Endothelial cell of umbilical vein (primary cell): ENCODE measurements around the gene CRISPLD2. TPM values are rescaled to one million over a fixed set of nuclear protein-coding genes. Genes with fewer than 3 reads are reported as not detected.

Source experiments
- BruUV-seq: library from RNA; stranded (reverse); fragments of 400-500 nt; replicated peaks from 2 replicates; lab custom pipeline; 2021; lab: Mats Ljungman, UMichigan
- CTCF ChIA-PET: fragments of 300-600, 350-600 bp; sonication (Branson Sonifier 250); formaldehyde crosslinking; loops from one replicate; lab custom pipeline; 2021; ENCODE audit warnings: antibody characterized with exemption, inconsistent platforms; lab: Charles Lee
- POLR2A ChIA-PET: fragments of 300-600, 350-600 bp; sonication (Branson Sonifier 250); formaldehyde crosslinking; loops from one replicate; lab custom pipeline; 2021; ENCODE audit warnings: antibody characterized with exemption, inconsistent platforms; lab: Charles Lee
- DNase-seq: peaks from one replicate; pipeline ENCODE4 v3.0.0-alpha.2; 2011; ENCODE audit warnings: low read depth, low spot score
- FAIRE-seq: peaks from 2 replicates; lab custom pipeline; 2011; peaks lifted over from hg19 to GRCh38; lab: Jason Lieb, UNC
- H2AFZ ChIP-seq: 2 replicates; pipeline ENCODE4 v1.6.0; 2012; ENCODE audit warnings: low read depth, low read length, control low read depth, inconsistent platforms
- H3K27ac ChIP-seq: 2 replicates; pipeline ENCODE4 v1.5.1; 2011; ENCODE audit warnings: low read depth, mild to moderate bottlenecking, control low read depth, low read length, moderate library complexity; ENCODE audit not compliant: insufficient read depth
- H3K27me3 ChIP-seq, 2 experiments: 2 replicates each; pipeline versions ENCODE4 v1.6.0 to v1.6.1; 2011; ENCODE audit warnings: low read length in 2 of 2, mixed read lengths in 1 of 2; ENCODE audit not compliant: control insufficient read depth in 2 of 2, insufficient read depth in 2 of 2
- H3K36me3 ChIP-seq, 2 experiments: 2 replicates in 1 of 2; 3 replicates in 1 of 2; pipeline ENCODE4 v1.5.1; 2011; ENCODE audit warnings: low read length in 2 of 2, mild to moderate bottlenecking in 1 of 2, moderate library complexity in 1 of 2; ENCODE audit not compliant: control insufficient read depth in 2 of 2, insufficient read depth in 2 of 2; ENCODE audit errors: extremely low read depth in 1 of 2
- H3K4me1 ChIP-seq: 3 replicates; pipeline ENCODE4 v1.5.1; 2011; ENCODE audit warnings: mild to moderate bottlenecking, low read length; ENCODE audit not compliant: control insufficient read depth, insufficient read depth; ENCODE audit errors: extremely low read depth
- H3K4me2 ChIP-seq: 2 replicates; pipeline ENCODE4 v1.6.1; 2011; ENCODE audit warnings: low read length, control low read depth, mixed read lengths; ENCODE audit not compliant: insufficient read depth
- H3K4me3 ChIP-seq, 3 experiments: fragments of 200-600 bp in 1 of 3; sonication (generic), shearing (Covaris generic) in 1 of 3; replicated peaks in 1 of 3; 2 replicates each; pipeline ENCODE4 v1.5.1; 2011 to 2016; ENCODE audit warnings: control low read depth in 3 of 3, low read length in 3 of 3, mild to moderate bottlenecking in 2 of 3, inconsistent platforms in 1 of 3, low read depth in 1 of 3, moderate library complexity in 1 of 3; ENCODE audit not compliant: insufficient read depth in 1 of 3
- H3K79me2 ChIP-seq: 2 replicates; pipeline ENCODE4 v1.6.0; 2012; ENCODE audit warnings: low read length, inconsistent platforms; ENCODE audit not compliant: control insufficient read depth, insufficient read depth
- H3K9ac ChIP-seq: replicated peaks from 2 replicates; pipeline ENCODE3; 2011; ENCODE audit warnings: low read length, control low read depth; ENCODE audit not compliant: insufficient read depth; ENCODE audit errors: extremely low read depth
- H3K9me1 ChIP-seq: replicated peaks from 3 replicates; pipeline ENCODE4 v1.6.0; 2011; ENCODE audit warnings: mild to moderate bottlenecking, low read length; ENCODE audit not compliant: control insufficient read depth, insufficient read depth; ENCODE audit errors: extremely low read depth
- H3K9me3 ChIP-seq: replicated peaks from 2 replicates; pipeline ENCODE4 v1.5.1; 2012; ENCODE audit warnings: low read length, inconsistent platforms; ENCODE audit not compliant: control insufficient read depth, insufficient read depth
- H4K20me1 ChIP-seq: replicated peaks from 2 replicates; pipeline ENCODE3; 2011; ENCODE audit warnings: mild to moderate bottlenecking, low read length; ENCODE audit not compliant: control insufficient read depth, insufficient read depth; ENCODE audit errors: extremely low read depth
- CTCF ChIP-seq, 2 donors: IDR thresholded peaks; 1 replicate in 1 of 2; 2 replicates in 1 of 2; pipeline ENCODE4 v1.5.1; 2011; ENCODE audit warnings: low read length in 2 of 2, mild to moderate bottlenecking in 2 of 2, moderate library complexity in 2 of 2, control low read depth in 1 of 2, inconsistent platforms in 1 of 2, low read depth in 1 of 2; ENCODE audit not compliant: insufficient read depth in 1 of 2; ENCODE audit errors: extremely low read depth in 1 of 2
- EZH2 ChIP-seq: IDR thresholded peaks from 2 replicates; pipeline ENCODE4 v1.6.1; 2012; ENCODE audit warnings: borderline replicate concordance, low read depth, mild to moderate bottlenecking, moderate library complexity, low read length, inconsistent platforms; ENCODE audit not compliant: severe bottlenecking
- FOS ChIP-seq: IDR thresholded peaks from 2 replicates; pipeline ENCODE4 v1.6.1; 2011; ENCODE audit warnings: mild to moderate bottlenecking, low read length, moderate library complexity, borderline replicate concordance; ENCODE audit not compliant: insufficient read depth
- GATA2 ChIP-seq: IDR thresholded peaks from 2 replicates; pipeline ENCODE4 v1.7.0; 2011; ENCODE audit warnings: low read depth, mild to moderate bottlenecking, moderate library complexity, mixed read lengths, low read length; ENCODE audit not compliant: insufficient read length, insufficient read depth
- JUN ChIP-seq: IDR thresholded peaks from 2 replicates; pipeline ENCODE4 v1.6.1; 2011; ENCODE audit warnings: borderline replicate concordance, low read depth; ENCODE audit not compliant: insufficient read length, insufficient read depth
- MAX ChIP-seq: IDR thresholded peaks from 2 replicates; pipeline ENCODE4 v1.6.1; 2011; ENCODE audit not compliant: insufficient read depth, insufficient read length
- MYC ChIP-seq: IDR thresholded peaks from one replicate; pipeline ENCODE4 v1.6.1; 2011; ENCODE audit warnings: mild to moderate bottlenecking, low read depth, low read length
- POLR2A ChIP-seq: IDR thresholded peaks from 2 replicates; pipeline ENCODE4 v1.6.1; 2012; ENCODE audit warnings: low read depth, mild to moderate bottlenecking, control low read depth, low read length
- POLR2AphosphoS5 ChIP-seq: IDR thresholded peaks from 2 replicates; pipeline ENCODE4 v1.6.1; 2012; ENCODE audit warnings: low read depth, mild to moderate bottlenecking, control low read depth, low read length, moderate library complexity; ENCODE audit not compliant: insufficient read depth
- dilution Hi-C: fragments of 300-500 bp; cut with MboI; formaldehyde crosslinking; loops from one replicate; pipeline ENCODE4 v1.15.0; 2019; ENCODE audit warnings: low sequenced_read_pairs; ENCODE audit not compliant: extremely low pct_ligation_motif_present
- intact Hi-C: fragments of 100-400 bp; cut with micrococcal nuclease; formaldehyde crosslinking; loops from one replicate; pipeline ENCODE4 v1.10.0; 2022
- polyA plus RNA-seq, 4 experiments: library from polyadenylated mRNA; depleted of rRNA in 3 of 4; stranded (reverse) in 3 of 4; unstranded in 1 of 4; fragments of >200 nt; gene quantifications; 2 replicates each; pipeline versions ENCODE4 v1.2.1 to v1.2.3, GENCODE V29; 2011 to 2012; ENCODE audit warnings: missing spikeins in 1 of 4
- total RNA-seq: library from RNA; stranded (reverse); gene quantifications from 2 replicates; pipeline ENCODE4 v1.2.3, GENCODE V29; 2021

The CRISPLD2 gene
- total and polyA plus RNA-seq, 2 donors (not counting 3 experiments of a cell fraction or from before 2014, with no cell fraction given) = 0.14 to 0.73 TPM

- Histone ChIP-seq H3K27ac (no peak overlapping the region), H3K4me1 (no peaks in the 10 kb centered on the region), H3K4me3 (no peak overlapping the region), H4K20me1 (no peaks in the 10 kb centered on the region), H3K36me3 (no peaks in the 10 kb centered on the region), H3K79me2 (no peaks in the 10 kb centered on the region), H2AFZ (no peak overlapping the region), H3K27me3 (no peaks in the 10 kb centered on the region), H3K9me3 (no peaks in the 10 kb centered on the region), H3K9ac (no peak overlapping the region), H3K4me2 (no peak overlapping the region), H3K9me1 (no peaks in the 10 kb centered on the region)
- peak; percentile 13 for DNase-seq
- ChIA-PET POLR2A (no interaction called here), CTCF (interaction anchor here (0.6 to 1.9 kb wide), 5 partner anchors 13 to 171 kb away, joined by 3 to 5 read pairs (median 4); no protein-coding TSS in a partner anchor)
- intact Hi-C loops (no loop called here), dilution Hi-C loops (no loop called here)
- TF ChIP-seq MAX = no peak
- TF ChIP-seq POLR2AphosphoS5 = no peak
- TF ChIP-seq EZH2 = no peak
- TF ChIP-seq POLR2A = no peak
- TF ChIP-seq FOS = no peak
- no peak for TF ChIP-seq GATA2
- TF ChIP-seq JUN = no peak
- no peak for TF ChIP-seq MYC
- TF ChIP-seq CTCF (IDR thresholded peaks at IDR 0.05; ENCODE audit: extremely low read depth in 1 of 2, insufficient read depth in 1 of 2, low read depth in 1 of 2, low read length in 2 of 2) = no peak
- FAIRE-seq = no peak
- BruUV-seq = no TSS peak
These were observed 19.4 kb upstream of the CRISPLD2 start for GRCh38 chr16:84800158-84800978.
